ENCODE results near the gene GPD2. TPM values are rescaled to one million over a fixed set of nuclear protein-coding genes. Genes with fewer than 3 reads are reported as not detected.

GPD2 gene
- total and polyA plus RNA-seq, 2 donors (not counting 1 experiment from before 2014, with no cell fraction given) = 5.1 to 26.8 TPM

GRCh38 chr2:156565066-156565710 is 129.0 kb downstream of the GPD2 start:
- no peaks in the 10 kb centered on the region for H3K9me3 Mint-ChIP-seq (ENCODE audit: insufficient read depth)
- ATAC-seq (ENCODE audit: low read depth) (no peak), DNase-seq (no peak)
- Histone ChIP-seq H3K36me3 (replicated peaks in 1 of 2; ENCODE audit: control extremely low read depth in 1 of 2, control insufficient read depth in 1 of 2, extremely low read depth in 1 of 2, insufficient read depth in 2 of 2, low read length in 1 of 2) (peaks cover 4 to 7% of the 10 kb centered on the region in 2 experiments), H2AFZ (ENCODE audit: insufficient read depth, low read depth, low read length, poor library complexity, severe bottlenecking) (no peak overlapping the region), H3K27ac (ENCODE audit: low read length in 2 of 2) (no peak overlapping the region), H3K4me1 (ENCODE audit: control insufficient read depth in 2 of 2, insufficient read depth in 2 of 2, low read length in 2 of 2) (no peaks in the 10 kb centered on the region), H3K79me2 (ENCODE audit: control insufficient read depth, insufficient read depth, low read length) (no peaks in the 10 kb centered on the region), H3K9me3 (ENCODE audit: control extremely low read depth in 1 of 3, control insufficient read depth in 2 of 3, insufficient read depth in 1 of 3, low read length in 2 of 3) (no peaks in the 10 kb centered on the region), H4K20me1 (ENCODE audit: control insufficient read depth, insufficient read depth, low read length, poor library complexity, severe bottlenecking) (no peaks in the 10 kb centered on the region), H3K4me3 (ENCODE audit: control extremely low read depth in 1 of 5, extremely low read depth in 1 of 5, insufficient read depth in 1 of 5, low read depth in 2 of 5, low read length in 4 of 5) (no peak overlapping the region), H3K27me3 (replicated peaks in 1 of 4; ENCODE audit: control extremely low read depth in 1 of 4, control insufficient read depth in 3 of 4, insufficient read depth in 4 of 4, low read length in 3 of 4) (no peaks in the 10 kb centered on the region), H3K9ac (ENCODE audit: low read length) (no peak overlapping the region), H3K4me2 (replicated peaks; ENCODE audit: low read depth, low read length, poor library complexity, severe bottlenecking) (no peak overlapping the region)
- CTCF ChIA-PET = no interaction called here
- POLR2A ChIA-PET = no interaction called here
- H3K27ac Mint-ChIP-seq = no peak overlapping the region
- H3K27me3 Mint-ChIP-seq = no peaks in the 10 kb centered on the region
- H3K4me1 Mint-ChIP-seq = no peaks in the 10 kb centered on the region
- intact Hi-C loops (cut with micrococcal nuclease) = no loop called here
- H3K4me3 Mint-ChIP-seq = no peak overlapping the region
- 93% methylated on average over 2 of the region's 5 CpGs for WGBS (ENCODE audit: insufficient coverage)
- TF ChIP-seq EZH2 (IDR thresholded peaks at IDR 0.05; ENCODE audit: borderline replicate concordance, insufficient read depth, low read depth, low read length, poor library complexity, severe bottlenecking) = no peak
- no peak for TF ChIP-seq CTCF (IDR thresholded peaks at IDR 0.05)

GRCh38 chr2:156573710-156574109 is 137.5 kb downstream of the GPD2 start:
- DNase-seq = peak; percentile 1
- Histone ChIP-seq H2AFZ (ENCODE audit: insufficient read depth, low read depth, low read length, poor library complexity, severe bottlenecking) (no peak overlapping the region), H3K27ac (ENCODE audit: low read length in 2 of 2) (no peak overlapping the region), H3K4me3 (ENCODE audit: control extremely low read depth in 1 of 5, extremely low read depth in 1 of 5, insufficient read depth in 1 of 5, low read depth in 2 of 5, low read length in 4 of 5) (no peak overlapping the region), H3K4me1 (ENCODE audit: control insufficient read depth in 2 of 2, insufficient read depth in 2 of 2, low read length in 2 of 2) (no peaks in the 10 kb centered on the region), H3K9ac (ENCODE audit: low read length) (no peak overlapping the region), H4K20me1 (ENCODE audit: control insufficient read depth, insufficient read depth, low read length, poor library complexity, severe bottlenecking) (no peaks in the 10 kb centered on the region), H3K9me3 (ENCODE audit: control extremely low read depth in 1 of 3, control insufficient read depth in 2 of 3, insufficient read depth in 1 of 3, low read length in 2 of 3) (no peaks in the 10 kb centered on the region), H3K36me3 (replicated peaks in 1 of 2; ENCODE audit: control extremely low read depth in 1 of 2, control insufficient read depth in 1 of 2, extremely low read depth in 1 of 2, insufficient read depth in 2 of 2, low read length in 1 of 2) (peaks cover 10 to 12% of the 10 kb centered on the region in 2 experiments), H3K79me2 (ENCODE audit: control insufficient read depth, insufficient read depth, low read length) (no peaks in the 10 kb centered on the region), H3K27me3 (replicated peaks in 1 of 4; ENCODE audit: control extremely low read depth in 1 of 4, control insufficient read depth in 3 of 4, insufficient read depth in 4 of 4, low read length in 3 of 4) (no peaks in the 10 kb centered on the region), H3K4me2 (replicated peaks; ENCODE audit: low read depth, low read length, poor library complexity, severe bottlenecking) (peak overlapping the region; percentile 2)
- Mint-ChIP-seq H3K4me3 (peak overlapping the region; percentile 2), H3K9me3 (ENCODE audit: insufficient read depth) (no peaks in the 10 kb centered on the region), H3K4me1 (peaks cover 17% of the 10 kb centered on the region), H3K27me3 (no peaks in the 10 kb centered on the region), H3K27ac (peak overlapping the region; percentile 39)
- no peak for TF ChIP-seq CTCF (IDR thresholded peaks at IDR 0.05)
- TF ChIP-seq EZH2 (IDR thresholded peaks at IDR 0.05; ENCODE audit: borderline replicate concordance, insufficient read depth, low read depth, low read length, poor library complexity, severe bottlenecking) = no peak
- ATAC-seq (ENCODE audit: low read depth) = no peak
- intact Hi-C loops (cut with micrococcal nuclease) = no loop called here
- CTCF ChIA-PET = interaction anchor here (1.3 kb wide), 1 partner anchor 35 kb away, joined by 3 read pairs; no protein-coding TSS in a partner anchor
- POLR2A ChIA-PET = no interaction called here
- WGBS (ENCODE audit: insufficient coverage) = no CpG with 5 or more reads among the region's 2 CpGs
